LNCAP (cell line): ENCODE data around the gene CDK16.

Experiments
- CTCF ChIP-seq: fragments of 450-650 bp; IDR thresholded peaks from 2 replicates; pipeline ENCODE4 v1.5.1; 2017; ENCODE audit warnings: mild to moderate bottlenecking

CDK16 gene

GRCh38 chrX:47179928-47180255 lies 38.6 kb upstream of the CDK16 start:
- no peak for TF ChIP-seq CTCF

GRCh38 chrX:47180346-47180745 lies 38.1 kb upstream of the CDK16 start:
- TF ChIP-seq CTCF, result no peak

GRCh38 chrX:47181301-47181700 lies 37.2 kb upstream of the CDK16 start:
- no peak for TF ChIP-seq CTCF

GRCh38 chrX:47182106-47182700 lies 36.3 kb upstream of the CDK16 start:
- no peak for TF ChIP-seq CTCF

- TF ChIP-seq CTCF, result no peak
These were observed 34.0 kb upstream of the CDK16 start for GRCh38 chrX:47184486-47184885.

- no peak for TF ChIP-seq CTCF
These were observed 33.2 kb upstream of the CDK16 start for GRCh38 chrX:47185241-47185640.

- TF ChIP-seq CTCF, result no peak
These were observed 32.3 kb upstream of the CDK16 start for GRCh38 chrX:47186096-47186740.

- TF ChIP-seq CTCF, result no peak
These were observed 31.3 kb upstream of the CDK16 start for GRCh38 chrX:47187106-47187677.
